Suprapubic skin (tissue), 3 donors: ENCODE results near the gene SND1.

Source experiments
- POLR2A ChIP-seq, 2 donors: fragments of 450-650 bp; IDR thresholded peaks; one replicate each; pipeline ENCODE4 v1.6.1; 2017; ENCODE audit warnings: antibody characterized with exemption in 2 of 2, mild to moderate bottlenecking in 2 of 2, moderate library complexity in 2 of 2
- TF ChIP-seq, protein P1 (sequence below), 2 donors: fragments of 200-600 bp in 1 of 2; fragments of 450-650 bp in 1 of 2; sonication (generic) in 1 of 2; IDR thresholded peaks; one replicate each; pipeline ENCODE4 v1.5.1; 2016 to 2019; ENCODE audit warnings: antibody characterized with exemption in 2 of 2, mild to moderate bottlenecking in 1 of 2, moderate library complexity in 1 of 2

DNA sequence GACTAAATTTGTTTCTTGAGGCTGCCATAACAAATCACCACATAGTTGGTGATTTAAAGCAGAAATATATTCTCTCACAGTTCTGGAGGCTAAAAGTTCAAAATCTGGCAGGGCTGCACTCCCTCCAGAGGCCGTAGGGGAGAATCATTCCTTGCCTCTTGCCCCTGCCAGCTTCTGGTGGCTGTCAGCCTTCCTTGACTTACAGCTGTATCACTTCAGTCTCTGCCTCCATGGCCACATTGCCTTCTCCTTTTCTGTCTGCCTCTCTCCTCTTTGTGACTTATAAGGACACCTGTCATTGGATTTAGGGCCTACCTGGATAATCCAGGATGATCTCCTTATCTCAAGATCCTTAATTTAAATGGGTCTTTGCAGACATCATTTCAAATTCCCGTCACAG is 385.1 kb downstream of the SND1 start:
- no peak for TF ChIP-seq POLR2A (IDR thresholded peaks at IDR 0.05)
- TF ChIP-seq, protein P1, sequence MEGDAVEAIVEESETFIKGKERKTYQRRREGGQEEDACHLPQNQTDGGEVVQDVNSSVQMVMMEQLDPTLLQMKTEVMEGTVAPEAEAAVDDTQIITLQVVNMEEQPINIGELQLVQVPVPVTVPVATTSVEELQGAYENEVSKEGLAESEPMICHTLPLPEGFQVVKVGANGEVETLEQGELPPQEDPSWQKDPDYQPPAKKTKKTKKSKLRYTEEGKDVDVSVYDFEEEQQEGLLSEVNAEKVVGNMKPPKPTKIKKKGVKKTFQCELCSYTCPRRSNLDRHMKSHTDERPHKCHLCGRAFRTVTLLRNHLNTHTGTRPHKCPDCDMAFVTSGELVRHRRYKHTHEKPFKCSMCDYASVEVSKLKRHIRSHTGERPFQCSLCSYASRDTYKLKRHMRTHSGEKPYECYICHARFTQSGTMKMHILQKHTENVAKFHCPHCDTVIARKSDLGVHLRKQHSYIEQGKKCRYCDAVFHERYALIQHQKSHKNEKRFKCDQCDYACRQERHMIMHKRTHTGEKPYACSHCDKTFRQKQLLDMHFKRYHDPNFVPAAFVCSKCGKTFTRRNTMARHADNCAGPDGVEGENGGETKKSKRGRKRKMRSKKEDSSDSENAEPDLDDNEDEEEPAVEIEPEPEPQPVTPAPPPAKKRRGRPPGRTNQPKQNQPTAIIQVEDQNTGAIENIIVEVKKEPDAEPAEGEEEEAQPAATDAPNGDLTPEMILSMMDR (IDR thresholded peaks at IDR 0.05) = no peak
